H9 (cell line): ENCODE data around the gene CRHR1. TPM values are rescaled to one million over a fixed set of nuclear protein-coding genes. Genes with fewer than 3 reads are reported as not detected.

Experiments used
- DNase-seq: peaks from one replicate; pipeline ENCODE4 v3.0.0-alpha.2; 2017
- H2AFZ ChIP-seq: one replicate; pipeline ENCODE4 v1.6.1; 2013; ENCODE audit warnings: mild to moderate bottlenecking, low read length, control low read depth, moderate library complexity
- H2AK5ac ChIP-seq: 2 replicates; pipeline ENCODE4 v1.6.1; 2013; ENCODE audit warnings: low read length, control low read depth, mixed read lengths; ENCODE audit not compliant: insufficient read length
- H2BK120ac ChIP-seq: one replicate; pipeline ENCODE4 v1.6.1; 2013; ENCODE audit warnings: low read depth, mild to moderate bottlenecking, low read length, control low read depth, inconsistent platforms; ENCODE audit not compliant: poor library complexity, severe bottlenecking
- H2BK12ac ChIP-seq: 2 replicates; pipeline ENCODE4 v1.6.1; 2013; ENCODE audit warnings: low read length, control low read depth, mixed read lengths, low read depth; ENCODE audit not compliant: insufficient read length
- H2BK15ac ChIP-seq: 2 replicates; pipeline ENCODE4 v1.6.1; 2013; ENCODE audit warnings: low read depth, low read length, control low read depth
- H2BK20ac ChIP-seq: one replicate; pipeline ENCODE4 v1.6.1; 2013; ENCODE audit warnings: low read depth, mild to moderate bottlenecking, low read length, control low read depth, inconsistent platforms; ENCODE audit not compliant: poor library complexity, severe bottlenecking
- H2BK5ac ChIP-seq: 2 replicates; pipeline ENCODE4 v1.6.1; 2013; ENCODE audit warnings: low read length, control low read depth, mixed read lengths; ENCODE audit not compliant: insufficient read length
- H3K14ac ChIP-seq: 2 replicates; pipeline ENCODE4 v1.6.1; 2013; ENCODE audit warnings: low read length, control low read depth; ENCODE audit not compliant: insufficient read depth
- H3K18ac ChIP-seq: 2 replicates; pipeline ENCODE4 v1.6.1; 2013; ENCODE audit warnings: low read depth, mild to moderate bottlenecking, mixed read lengths, low read length, control low read depth; ENCODE audit not compliant: insufficient read length
- H3K23ac ChIP-seq: 2 replicates; pipeline ENCODE4 v1.6.1; 2013; ENCODE audit warnings: low read length, control low read depth, mixed read lengths, low read depth; ENCODE audit not compliant: insufficient read length
- H3K23me2 ChIP-seq: 2 replicates; pipeline ENCODE4 v1.6.1; 2013; ENCODE audit warnings: low read depth, mild to moderate bottlenecking, mixed read lengths, low read length, control low read depth; ENCODE audit not compliant: insufficient read length, poor library complexity, severe bottlenecking
- H3K27ac ChIP-seq: 2 replicates; pipeline ENCODE4 v1.5.1; 2013; ENCODE audit warnings: low read length, control low read depth, mixed read lengths, low read depth; ENCODE audit not compliant: insufficient read length
- H3K27me3 ChIP-seq: 2 replicates; pipeline ENCODE4 v1.6.1; 2013; ENCODE audit warnings: low read length, control low read depth, inconsistent platforms; ENCODE audit not compliant: insufficient read depth
- H3K4ac ChIP-seq: 2 replicates; pipeline ENCODE4 v1.6.1; 2013; ENCODE audit warnings: low read depth, mild to moderate bottlenecking, control low read depth, inconsistent platforms, low read length, moderate library complexity
- H3K4me1 ChIP-seq: 2 replicates; pipeline ENCODE4 v1.6.1; 2013; ENCODE audit warnings: low read length, control low read depth, inconsistent platforms; ENCODE audit not compliant: insufficient read depth
- H3K4me2 ChIP-seq: 2 replicates; pipeline ENCODE4 v1.6.1; 2013; ENCODE audit warnings: low read length, control low read depth, mixed read lengths; ENCODE audit not compliant: insufficient read length, insufficient read depth
- H3K56ac ChIP-seq: 2 replicates; pipeline ENCODE4 v1.6.1; 2013; ENCODE audit warnings: low read depth, mild to moderate bottlenecking, mixed read lengths, low read length, control low read depth; ENCODE audit not compliant: insufficient read length
- H3K79me1 ChIP-seq: 2 replicates; pipeline ENCODE4 v1.6.1; 2013; ENCODE audit warnings: low read depth, mild to moderate bottlenecking, moderate library complexity, low read length, control low read depth, inconsistent platforms; ENCODE audit not compliant: insufficient read depth, poor library complexity, severe bottlenecking
- H3K79me2 ChIP-seq: 2 replicates; pipeline ENCODE4 v1.6.1; 2013; ENCODE audit warnings: low read length, control low read depth, inconsistent platforms; ENCODE audit not compliant: insufficient read depth
- H3K9ac ChIP-seq: 2 replicates; pipeline ENCODE4 v1.6.1; 2013; ENCODE audit warnings: low read length, control low read depth, mixed read lengths; ENCODE audit not compliant: insufficient read length; ENCODE audit errors: extremely low read depth
- H3K9me3 ChIP-seq: one replicate; pipeline ENCODE4 v1.6.1; 2013; ENCODE audit warnings: low read depth, low read length, inconsistent platforms; ENCODE audit not compliant: control insufficient read depth
- H3T11ph ChIP-seq: one replicate; pipeline ENCODE4 v1.6.1; 2013; ENCODE audit warnings: mild to moderate bottlenecking, low read length, control low read depth, inconsistent platforms
- H4K20me1 ChIP-seq: one replicate; pipeline ENCODE4 v1.6.1; 2013; ENCODE audit not compliant: control insufficient read depth, insufficient read length, insufficient read depth
- H4K5ac ChIP-seq: 2 replicates; pipeline ENCODE4 v1.6.1; 2013; ENCODE audit warnings: low read depth, mild to moderate bottlenecking, mixed read lengths, low read length, control low read depth; ENCODE audit not compliant: insufficient read length
- H4K8ac ChIP-seq: replicated peaks from 2 replicates; pipeline ENCODE4 v1.6.1; 2013; ENCODE audit warnings: low read length, control low read depth, mixed read lengths, low read depth; ENCODE audit not compliant: insufficient read length
- H4K91ac ChIP-seq: 2 replicates; pipeline ENCODE4 v1.6.1; 2013; ENCODE audit warnings: low read depth, mild to moderate bottlenecking, moderate library complexity, mixed read lengths, low read length, control low read depth; ENCODE audit not compliant: insufficient read length
- H3K27ac Mint-ChIP-seq, 3 experiments: 2 replicates in 2 of 3; 3 replicates in 1 of 3; pipeline ENCODE4 v1.8.0; 2020 to 2021; ENCODE audit warnings: mixed read lengths in 3 of 3, mild to moderate bottlenecking in 1 of 3, moderate library complexity in 1 of 3
- H3K27me3 Mint-ChIP-seq: 2 replicates; pipeline ENCODE4 v1.8.0; 2021; ENCODE audit warnings: low read depth, mild to moderate bottlenecking, moderate library complexity, mixed read lengths
- H3K36me3 Mint-ChIP-seq, 3 experiments: 2 replicates in 2 of 3; 3 replicates in 1 of 3; pipeline ENCODE4 v1.8.0; 2020 to 2021; ENCODE audit warnings: low read depth in 3 of 3, mixed read lengths in 3 of 3; ENCODE audit not compliant: insufficient read depth in 1 of 3
- H3K4me1 Mint-ChIP-seq, 2 experiments: 2 replicates each; pipeline ENCODE4 v1.8.0; 2020; ENCODE audit warnings: mixed read lengths in 2 of 2
- H3K4me3 Mint-ChIP-seq, 2 experiments: 2 replicates in 1 of 2; 3 replicates in 1 of 2; pipeline ENCODE4 v1.8.0; 2020 to 2021; ENCODE audit warnings: mild to moderate bottlenecking in 2 of 2, mixed read lengths in 2 of 2, moderate library complexity in 1 of 2
- H3K9me3 Mint-ChIP-seq, 2 experiments: 2 replicates in 1 of 2; 3 replicates in 1 of 2; pipeline ENCODE4 v1.8.0; 2020; ENCODE audit warnings: mild to moderate bottlenecking in 2 of 2, mixed read lengths in 2 of 2, moderate library complexity in 1 of 2
- WGBS: extraction: QIAGEN DNeasy Blood & Tissue Kit; methylation state at CpG from one replicate; pipeline ENCODE4 v1.1.7; 2013; ENCODE audit warnings: missing lambda C conversion rate, low lambda C conversion rate, mixed read lengths; ENCODE audit not compliant: insufficient read length; ENCODE audit errors: extremely low coverage; 5-methylcytosine and 5-hydroxymethylcytosine counted together
- total RNA-seq: library from RNA; stranded (reverse); gene quantifications from 2 replicates; pipeline ENCODE4 v1.2.1, GENCODE V29; 2021
- TF ChIP-seq, protein P1 (sequence below): fragments of 200-600 bp; sonication (generic); conservative IDR thresholded peaks from 3 replicates; pipeline ENCODE4 v1.8.0; 2021; ENCODE audit warnings: antibody characterized with exemption, mild to moderate bottlenecking

CRHR1 gene
- total RNA-seq, 1 experiment from 2014 or later, result 0.52 TPM

DNA sequence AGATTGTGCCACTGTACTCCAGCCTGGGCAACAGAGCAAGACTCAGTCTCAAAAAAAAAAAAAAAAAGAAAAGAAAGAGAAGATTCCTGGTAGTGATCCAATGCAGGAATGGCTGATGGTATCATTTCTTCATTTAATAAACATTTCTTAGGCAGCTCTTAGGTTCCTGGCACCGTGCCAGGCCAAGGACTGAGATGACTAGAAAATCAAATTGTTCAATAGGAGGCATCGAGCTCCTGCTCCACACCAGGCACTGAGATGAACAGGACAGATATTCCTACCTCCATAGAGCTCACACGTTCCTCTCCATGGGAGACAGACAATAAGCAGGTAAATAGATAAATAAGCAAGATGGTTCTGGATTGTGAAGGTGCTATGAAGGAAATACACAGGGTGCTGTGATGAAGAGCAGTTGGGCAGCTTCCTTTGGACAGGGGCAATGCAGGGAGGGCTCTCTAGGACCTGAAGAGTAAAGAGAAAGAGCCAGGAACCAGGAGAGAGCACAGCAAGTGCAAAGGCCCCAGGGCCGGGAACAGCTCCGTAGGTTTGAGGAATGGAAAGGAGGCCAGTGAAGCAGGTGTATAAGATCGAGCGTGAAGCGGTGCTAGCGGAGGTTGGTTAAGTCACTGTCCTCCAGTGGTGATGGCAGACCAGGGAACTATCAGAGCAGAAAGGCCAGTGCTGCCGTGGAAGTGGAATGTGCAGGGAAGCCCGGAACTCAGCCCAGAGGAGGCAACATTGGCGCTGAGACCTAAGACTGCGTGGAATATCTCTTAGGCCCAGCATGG lies 26.5 kb upstream of the CRHR1 start:
- no peaks in the 10 kb centered on the region for H3K4me1 ChIP-seq
- no peak for DNase-seq
- H2BK120ac ChIP-seq, result no peak overlapping the region
- no peak overlapping the region for H2BK15ac ChIP-seq
- no peaks in the 10 kb centered on the region for H3K79me1 ChIP-seq
- H4K20me1 ChIP-seq, result no peaks in the 10 kb centered on the region
- no peaks in the 10 kb centered on the region for H3K23me2 ChIP-seq
- WGBS, result no CpG with 5 or more reads among the region's 13 CpGs
- no peak overlapping the region for H4K8ac ChIP-seq
- no peak overlapping the region for H2AK5ac ChIP-seq
- H3K56ac ChIP-seq, result no peak overlapping the region
- no peak overlapping the region for H2BK5ac ChIP-seq
- Mint-ChIP-seq H3K27ac (no peak overlapping the region), H3K4me1 (peaks cover 0 to 7% of the 10 kb centered on the region in 2 experiments; a peak in 2 of 4 replicates), H3K27me3 (peaks cover 71% of the 10 kb centered on the region), H3K9me3 (no peaks in the 10 kb centered on the region), H3K4me3 (no peak overlapping the region), H3K36me3 (no peaks in the 10 kb centered on the region)
- no peak overlapping the region for H2BK12ac ChIP-seq
- H3K4me2 ChIP-seq, result no peak overlapping the region
- no peak overlapping the region for H3K18ac ChIP-seq
- no peak overlapping the region for H3K27ac ChIP-seq
- no peak overlapping the region for H3K4ac ChIP-seq
- no peaks in the 10 kb centered on the region; the same call in 1 of the 2 replicates for H3K27me3 ChIP-seq
- H3K79me2 ChIP-seq, result no peaks in the 10 kb centered on the region
- no peak overlapping the region for H4K5ac ChIP-seq
- no peak overlapping the region for H2AFZ ChIP-seq
- no peak overlapping the region for H4K91ac ChIP-seq
- no peak overlapping the region for H3K23ac ChIP-seq
- no peaks in the 10 kb centered on the region for H3K9me3 ChIP-seq
- no peak overlapping the region for H3K14ac ChIP-seq
- H2BK20ac ChIP-seq, result no peak overlapping the region
- TF ChIP-seq, protein P1, sequence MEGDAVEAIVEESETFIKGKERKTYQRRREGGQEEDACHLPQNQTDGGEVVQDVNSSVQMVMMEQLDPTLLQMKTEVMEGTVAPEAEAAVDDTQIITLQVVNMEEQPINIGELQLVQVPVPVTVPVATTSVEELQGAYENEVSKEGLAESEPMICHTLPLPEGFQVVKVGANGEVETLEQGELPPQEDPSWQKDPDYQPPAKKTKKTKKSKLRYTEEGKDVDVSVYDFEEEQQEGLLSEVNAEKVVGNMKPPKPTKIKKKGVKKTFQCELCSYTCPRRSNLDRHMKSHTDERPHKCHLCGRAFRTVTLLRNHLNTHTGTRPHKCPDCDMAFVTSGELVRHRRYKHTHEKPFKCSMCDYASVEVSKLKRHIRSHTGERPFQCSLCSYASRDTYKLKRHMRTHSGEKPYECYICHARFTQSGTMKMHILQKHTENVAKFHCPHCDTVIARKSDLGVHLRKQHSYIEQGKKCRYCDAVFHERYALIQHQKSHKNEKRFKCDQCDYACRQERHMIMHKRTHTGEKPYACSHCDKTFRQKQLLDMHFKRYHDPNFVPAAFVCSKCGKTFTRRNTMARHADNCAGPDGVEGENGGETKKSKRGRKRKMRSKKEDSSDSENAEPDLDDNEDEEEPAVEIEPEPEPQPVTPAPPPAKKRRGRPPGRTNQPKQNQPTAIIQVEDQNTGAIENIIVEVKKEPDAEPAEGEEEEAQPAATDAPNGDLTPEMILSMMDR, result no peak
- H3K9ac ChIP-seq, result no peak overlapping the region
- no peak overlapping the region for H3T11ph ChIP-seq
